NCI-H187 treated with DMSO at 0.1 percent for 48 hours (cell line): ENCODE data around the gene PTPN14.

Experiments used
- DNase-seq: peaks from one replicate; lab custom pipeline; 2025; lab: John Stamatoyannopoulos, UW

Gene PTPN14

GRCh38 chr1:214568328-214568727 lies 16.9 kb upstream of the PTPN14 start:
- no peak for DNase-seq

GRCh38 chr1:214567481-214567980 lies 16.1 kb upstream of the PTPN14 start:
- DNase-seq, result no peak

GRCh38 chr1:214566158-214567104 lies 15.0 kb upstream of the PTPN14 start:
- DNase-seq, result no peak

GRCh38 chr1:214565310-214565709 lies 13.9 kb upstream of the PTPN14 start:
- no peak for DNase-seq

- no peak for DNase-seq
Measured at GRCh38 chr1:214563881-214564280, 12.5 kb upstream of the PTPN14 start.

- no peak for DNase-seq
Measured at GRCh38 chr1:214557952-214558735, 6.7 kb upstream of the PTPN14 start.

GRCh38 chr1:214553142-214553710 lies 1.8 kb upstream of the PTPN14 start:
- no peak for DNase-seq

- no peak for DNase-seq
Measured at GRCh38 chr1:214552174-214552608, 789 bp upstream of the PTPN14 start.

GRCh38 chr1:214550857-214551435 lies 456 bp downstream of the PTPN14 start:
- DNase-seq, result no peak

- no peak for DNase-seq
Measured at GRCh38 chr1:214550013-214550856, 1.2 kb downstream of the PTPN14 start.

- no peak for DNase-seq
Measured at GRCh38 chr1:214549604-214550003, 1.8 kb downstream of the PTPN14 start.

- DNase-seq, result no peak
Measured at GRCh38 chr1:214548988-214549387, 2.4 kb downstream of the PTPN14 start.

GRCh38 chr1:214548271-214548670 lies 3.1 kb downstream of the PTPN14 start:
- DNase-seq, result no peak

- DNase-seq, result no peak
Measured at GRCh38 chr1:214547747-214548146, 3.7 kb downstream of the PTPN14 start.

- DNase-seq, result no peak
Measured at GRCh38 chr1:214546886-214547641, 4.3 kb downstream of the PTPN14 start.

GRCh38 chr1:214546084-214546483 lies 5.3 kb downstream of the PTPN14 start:
- no peak for DNase-seq

GRCh38 chr1:214545293-214545692 lies 6.1 kb downstream of the PTPN14 start:
- DNase-seq, result no peak

GRCh38 chr1:214544791-214545190 lies 6.6 kb downstream of the PTPN14 start:
- no peak for DNase-seq

GRCh38 chr1:214542275-214543199 lies 8.9 kb downstream of the PTPN14 start:
- no peak for DNase-seq
